Islet of Langerhans (tissue), 1 donor: Measurements from ENCODE around the gene NRIP3.

Source experiments
- FAIRE-seq: peaks from one replicate; lab custom pipeline; 2011; peaks lifted over from hg19 to GRCh38; lab: Jason Lieb, UNC

Gene NRIP3

GRCh38 chr11:9003573-9004182 is at the start of gene NRIP3:
Gene NRIP3 (minus strand): TSS chr11:9004001. CDS start chr11:9003935, 66 bp downstream.
- FAIRE-seq: no peak

GRCh38 chr11:9052316-9052715 is 48.5 kb upstream of the NRIP3 start:
- FAIRE-seq: no peak

- no peak for FAIRE-seq
These were observed 46.2 kb upstream of the NRIP3 start for GRCh38 chr11:9049959-9050358.

- FAIRE-seq: no peak
These were observed 44.2 kb upstream of the NRIP3 start for GRCh38 chr11:9047964-9048523.

DNA sequence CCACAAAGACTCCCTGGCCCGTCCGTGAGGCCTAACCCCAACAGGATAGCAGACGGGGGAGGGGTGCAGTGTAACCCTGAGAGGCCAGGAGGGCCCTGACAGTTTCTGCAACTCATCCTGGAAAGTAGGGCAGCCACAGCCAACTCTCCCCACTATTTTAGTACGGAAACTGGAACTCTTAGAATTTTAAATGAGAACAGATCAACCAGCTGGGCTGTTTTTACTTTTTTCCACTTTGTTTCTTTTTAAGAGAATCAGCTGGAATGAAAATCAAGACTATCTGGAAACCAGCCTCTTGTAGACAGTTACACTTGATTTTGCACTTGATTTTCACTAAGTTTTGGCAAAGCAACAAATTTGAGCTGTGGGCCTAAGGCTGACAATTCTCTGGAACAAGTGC is 42.7 kb upstream of the NRIP3 start:
- no peak for FAIRE-seq

DNA sequence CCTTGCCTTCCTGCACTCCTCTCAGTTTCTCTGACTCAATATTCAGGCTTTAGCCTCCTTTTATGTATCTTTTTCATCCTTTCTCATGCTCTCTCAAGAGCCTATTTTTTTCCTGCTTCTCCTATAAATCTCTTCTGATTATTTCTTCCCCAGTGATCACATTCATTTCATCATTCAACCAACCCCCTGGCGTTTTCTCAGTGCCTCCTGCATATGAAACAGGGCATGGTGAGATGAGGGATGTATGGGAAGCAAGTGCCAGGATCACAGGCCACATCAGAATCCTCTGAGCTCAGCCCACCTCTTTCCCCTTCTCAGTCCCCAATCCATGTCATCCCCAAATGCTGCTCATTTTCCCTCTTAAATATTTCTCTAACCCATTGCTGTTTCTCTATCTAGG is 38.7 kb upstream of the NRIP3 start:
- no peak for FAIRE-seq

- no peak for FAIRE-seq
These were observed 37.9 kb upstream of the NRIP3 start for GRCh38 chr11:9041747-9042146.

GRCh38 chr11:9040410-9040809 is 36.6 kb upstream of the NRIP3 start:
- FAIRE-seq: no peak

- FAIRE-seq: no peak
These were observed 36.1 kb upstream of the NRIP3 start for GRCh38 chr11:9039863-9040262.

DNA sequence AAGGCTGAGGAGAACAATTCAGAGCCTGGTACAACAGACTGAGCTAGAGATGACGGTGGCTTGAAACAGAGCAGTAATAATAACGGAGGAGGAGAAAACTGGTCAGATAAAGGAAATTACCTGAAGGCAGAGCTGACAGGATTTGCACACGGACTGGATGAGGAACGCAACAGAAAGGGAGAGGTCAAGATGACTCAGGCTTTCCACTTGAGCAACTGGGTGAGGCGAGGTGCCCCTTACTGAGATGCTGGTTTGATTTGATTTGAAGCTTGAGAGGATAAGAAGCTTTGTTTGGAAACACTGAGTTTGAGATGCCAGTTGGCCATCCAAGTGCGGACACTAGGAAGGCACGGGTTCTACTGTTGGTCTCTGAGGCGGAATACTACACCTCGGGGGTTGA is 35.4 kb upstream of the NRIP3 start:
- no peak for FAIRE-seq

GRCh38 chr11:9038541-9038940 is 34.7 kb upstream of the NRIP3 start:
- FAIRE-seq: no peak

- no peak for FAIRE-seq
These were observed 34.2 kb upstream of the NRIP3 start for GRCh38 chr11:9037963-9038362.

DNA sequence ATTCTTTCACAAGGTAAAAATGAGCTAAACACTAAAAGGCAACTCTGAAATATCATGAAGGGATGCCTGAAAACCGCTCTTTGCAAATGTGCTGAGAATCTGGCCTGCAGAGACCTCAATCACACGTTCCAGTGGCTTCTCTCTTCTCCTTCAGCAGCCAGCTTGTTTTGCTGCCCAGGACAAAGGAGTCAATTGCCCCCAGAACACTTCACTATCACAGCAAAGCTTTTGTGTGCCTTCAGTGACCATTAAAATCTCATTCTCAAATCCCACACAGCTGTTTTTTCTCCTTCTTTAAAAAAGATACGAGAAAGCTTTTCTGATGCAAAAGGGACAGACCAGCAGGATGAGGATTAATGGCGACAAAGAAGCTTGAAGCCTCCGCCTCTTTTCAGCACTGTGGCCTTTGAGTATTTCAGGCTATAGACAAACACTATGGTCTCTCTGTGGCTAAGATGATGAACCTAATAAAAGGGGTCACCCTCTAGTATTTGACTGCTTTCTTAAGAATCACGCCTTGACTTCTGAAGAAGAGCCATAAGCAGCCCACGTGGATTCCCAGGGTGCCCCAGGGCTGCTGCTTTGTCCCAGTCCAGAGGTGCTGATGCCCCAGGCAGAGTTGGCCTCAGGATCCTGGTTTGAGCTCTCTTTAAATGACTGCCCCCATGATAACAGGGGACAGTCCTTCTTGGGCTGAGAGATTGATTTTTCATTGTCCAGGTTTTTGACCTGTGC is 33.4 kb upstream of the NRIP3 start:
- no peak for FAIRE-seq

- FAIRE-seq: no peak
These were observed 26.8 kb upstream of the NRIP3 start for GRCh38 chr11:9030601-9031000.

DNA sequence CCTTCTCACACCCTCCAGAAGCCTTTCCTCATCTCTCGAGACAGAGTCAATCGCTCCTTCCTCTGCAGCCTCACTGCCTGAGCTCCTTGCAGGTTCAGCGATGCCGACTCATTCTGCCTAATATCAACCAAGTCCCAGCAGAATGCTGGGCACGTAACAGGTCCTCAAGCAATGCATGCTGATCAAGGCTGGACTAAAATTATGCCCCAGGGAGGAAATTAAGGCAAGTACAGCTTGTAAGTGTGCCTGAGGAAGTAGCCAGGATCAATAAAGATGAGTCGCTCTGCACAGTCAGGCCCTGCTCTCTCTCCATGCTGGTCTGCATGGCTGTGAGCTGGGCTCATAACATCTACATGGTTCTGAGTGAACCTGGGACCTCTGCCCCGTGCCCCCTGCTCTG is 25.6 kb upstream of the NRIP3 start:
- FAIRE-seq: no peak

- FAIRE-seq: no peak
These were observed 24.8 kb upstream of the NRIP3 start for GRCh38 chr11:9028581-9028980.

DNA sequence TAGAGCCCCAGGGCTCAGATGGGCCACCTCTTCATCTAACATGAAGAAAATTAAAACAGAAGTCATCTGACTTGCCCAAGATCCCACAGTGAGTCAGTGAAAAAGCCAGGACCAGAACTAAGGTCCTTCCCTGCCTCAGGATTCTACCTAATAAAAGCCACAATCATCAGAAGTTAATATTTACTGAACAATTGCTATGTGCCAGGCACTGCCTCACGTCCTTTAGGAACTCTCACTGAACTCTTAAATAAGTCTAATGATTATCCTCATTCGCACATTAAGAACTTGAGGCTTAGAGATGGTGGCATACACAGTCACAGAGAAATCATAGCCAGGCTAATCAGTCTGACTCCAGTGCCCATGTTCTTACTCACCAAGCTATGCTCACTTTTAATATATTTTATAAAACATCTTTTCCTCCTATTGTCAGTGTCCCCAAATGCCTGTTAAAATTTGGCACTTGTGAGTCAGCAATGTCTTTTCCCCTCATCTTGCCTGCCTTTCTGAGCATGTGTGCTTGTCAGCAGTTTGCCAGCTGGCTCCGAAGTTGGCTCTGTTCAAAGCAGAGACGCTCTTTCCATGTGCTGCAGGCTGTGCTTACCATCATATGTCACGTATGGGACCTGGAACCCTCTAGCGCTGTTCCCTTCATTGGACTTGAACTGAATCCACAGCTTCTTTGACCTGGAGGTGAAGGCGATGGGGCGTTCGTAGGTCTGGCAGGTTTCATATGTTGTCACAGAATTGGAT is 21.5 kb upstream of the NRIP3 start:
- no peak for FAIRE-seq

DNA sequence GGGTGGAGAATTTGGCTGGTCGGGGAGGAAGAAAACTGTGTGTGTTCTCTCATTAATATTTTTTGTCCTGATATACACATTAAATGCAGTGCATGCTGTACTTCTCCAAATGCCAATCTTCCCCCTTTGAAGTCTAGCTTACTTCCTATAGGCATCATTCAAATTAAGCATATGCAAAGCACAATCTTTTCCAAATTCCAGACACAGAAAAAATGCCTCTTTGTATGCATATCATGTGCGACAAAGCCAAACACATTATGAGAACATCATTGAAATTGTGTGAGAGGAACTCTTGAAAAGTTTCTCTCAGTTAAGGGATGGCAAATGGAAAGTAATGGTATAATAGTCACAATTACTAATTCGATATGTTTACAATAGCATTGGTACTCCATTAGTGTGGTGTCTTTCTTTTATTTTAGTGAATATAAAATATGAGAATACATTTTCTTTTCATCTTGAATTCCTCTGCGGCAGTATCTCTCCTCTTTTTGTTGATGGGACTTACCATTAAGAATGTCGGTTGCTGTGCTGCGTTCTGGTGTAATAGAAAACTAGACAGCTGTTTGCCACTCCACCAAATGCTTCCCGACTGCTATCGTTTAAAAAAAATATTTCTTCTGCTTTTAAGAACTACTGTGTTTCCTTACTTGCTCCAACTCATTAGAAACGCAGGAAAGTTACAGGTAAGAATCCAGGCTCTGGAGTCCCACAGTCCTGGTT is 19.3 kb upstream of the NRIP3 start:
- no peak for FAIRE-seq

DNA sequence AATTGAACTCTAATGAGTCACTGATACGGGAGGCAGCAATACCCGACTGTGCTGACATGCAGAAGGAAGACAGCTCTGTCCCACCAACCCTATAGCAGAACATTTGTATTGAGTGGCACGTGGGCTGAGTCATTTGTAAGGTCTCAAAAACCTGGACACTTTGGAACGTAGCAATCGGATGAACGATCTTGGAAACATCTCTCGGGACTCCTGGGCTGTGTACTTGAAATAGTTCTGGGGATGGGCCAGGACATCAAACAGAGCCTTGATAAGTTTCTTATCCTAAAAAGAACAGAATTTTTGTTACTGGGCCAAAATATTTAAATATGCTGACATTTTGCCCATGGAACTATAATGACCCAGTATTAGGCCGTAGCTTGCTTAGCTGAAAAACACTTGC is 17.1 kb upstream of the NRIP3 start:
- no peak for FAIRE-seq

GRCh38 chr11:9019861-9020260 is 16.1 kb upstream of the NRIP3 start:
- no peak for FAIRE-seq

- no peak for FAIRE-seq
These were observed 14.0 kb upstream of the NRIP3 start for GRCh38 chr11:9017773-9018172.

DNA sequence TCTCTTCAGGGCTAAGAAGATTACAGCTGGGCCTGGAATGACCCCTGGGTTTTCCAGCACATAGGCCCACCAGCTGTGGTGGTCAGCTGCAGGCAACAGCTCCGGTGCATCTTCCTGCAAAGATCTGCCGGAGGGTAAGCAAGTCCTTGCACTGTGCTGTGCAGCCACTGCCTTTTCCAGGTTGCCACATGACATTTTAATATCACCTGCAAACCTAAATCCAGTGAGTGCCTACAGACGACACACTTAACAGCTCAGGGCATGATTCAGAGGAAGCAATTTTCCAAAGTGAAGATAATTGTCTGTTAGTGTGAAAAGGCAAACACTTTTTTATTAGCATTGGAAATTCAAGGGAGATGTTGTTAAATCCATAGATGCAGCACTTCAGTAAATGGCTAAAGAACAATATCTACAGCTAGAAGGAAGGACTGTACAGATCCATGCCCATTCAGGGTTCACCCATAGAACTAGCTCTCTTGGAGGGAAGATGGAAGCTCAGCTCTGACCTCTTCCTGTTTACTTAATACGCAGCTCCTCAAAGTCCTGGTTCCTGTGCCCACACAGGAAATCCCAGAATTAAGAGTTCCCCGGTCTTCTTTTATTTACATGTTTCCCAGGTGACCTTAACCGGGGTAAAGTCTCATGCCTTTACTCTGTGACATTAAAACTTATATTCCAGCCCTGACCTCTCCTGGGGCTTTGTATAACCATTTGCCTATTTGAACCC is 13.3 kb upstream of the NRIP3 start:
- no peak for FAIRE-seq
